ENCODE measurements around the gene MED25. TPM values are rescaled to one million over a fixed set of nuclear protein-coding genes. Genes with fewer than 3 reads are reported as not detected.

Gene MED25
- polyA plus RNA-seq, 3 donors: 21.8 to 38.8 (median 22.4) TPM

DNA sequence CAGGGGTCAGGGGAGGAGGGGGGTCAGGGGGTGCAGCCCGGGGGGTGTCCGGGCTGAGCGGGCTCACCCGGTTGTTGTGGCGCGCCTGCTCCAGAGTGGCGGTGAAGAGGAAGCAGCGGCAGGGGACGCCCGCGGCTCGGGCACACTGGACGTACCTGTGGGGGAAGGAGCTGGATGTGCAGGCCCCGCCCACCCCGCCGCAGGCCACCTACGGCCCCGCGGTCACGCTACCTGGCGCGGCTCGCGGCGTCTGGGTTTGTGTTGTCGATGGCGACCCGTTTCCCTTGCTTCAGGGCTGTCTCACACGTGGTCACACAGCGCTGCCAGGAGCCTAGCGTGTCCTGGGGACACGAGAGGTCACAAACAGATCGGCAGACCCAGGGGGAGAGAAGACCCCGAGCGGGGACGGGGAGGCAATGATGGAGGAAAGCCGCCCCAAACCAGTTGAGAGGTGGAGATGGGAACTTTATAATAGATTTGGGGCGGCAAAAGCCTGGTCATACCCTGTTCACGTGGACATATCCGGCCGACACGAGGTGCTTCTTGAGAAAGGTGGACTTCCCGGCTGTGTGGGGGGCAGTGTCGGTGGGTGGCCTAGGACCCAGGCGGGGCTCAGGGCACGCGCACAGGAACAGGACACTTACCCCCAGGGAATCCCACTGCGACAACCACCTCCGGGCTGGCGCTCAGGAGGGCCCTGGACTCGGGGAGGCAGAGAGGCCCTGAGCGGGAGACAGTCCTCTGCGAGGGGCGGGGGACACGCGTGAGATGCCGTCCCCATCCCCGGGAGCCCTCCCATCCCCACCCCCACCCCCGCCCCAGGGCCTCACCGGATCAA is 43.7 kb downstream of the MED25 start:
- WGBS, 3 donors: 86 to 87% (median 87%) methylated on average over 58 to 60 of the region's 60 CpGs

GRCh38 chr19:49862391-49863253 is 44.5 kb downstream of the MED25 start:
- no peak overlapping the region for H3K27ac ChIP-seq (ENCODE audit: low read depth, low read length)
- WGBS, 3 donors: 81 to 89% (median 87%) methylated on average over 41 to 49 of the region's 49 CpGs

More for the DNA sequence above, 43.7 kb downstream of the MED25 start:
- H3K27ac ChIP-seq (ENCODE audit: low read depth, low read length): no peak overlapping the region

DNA sequence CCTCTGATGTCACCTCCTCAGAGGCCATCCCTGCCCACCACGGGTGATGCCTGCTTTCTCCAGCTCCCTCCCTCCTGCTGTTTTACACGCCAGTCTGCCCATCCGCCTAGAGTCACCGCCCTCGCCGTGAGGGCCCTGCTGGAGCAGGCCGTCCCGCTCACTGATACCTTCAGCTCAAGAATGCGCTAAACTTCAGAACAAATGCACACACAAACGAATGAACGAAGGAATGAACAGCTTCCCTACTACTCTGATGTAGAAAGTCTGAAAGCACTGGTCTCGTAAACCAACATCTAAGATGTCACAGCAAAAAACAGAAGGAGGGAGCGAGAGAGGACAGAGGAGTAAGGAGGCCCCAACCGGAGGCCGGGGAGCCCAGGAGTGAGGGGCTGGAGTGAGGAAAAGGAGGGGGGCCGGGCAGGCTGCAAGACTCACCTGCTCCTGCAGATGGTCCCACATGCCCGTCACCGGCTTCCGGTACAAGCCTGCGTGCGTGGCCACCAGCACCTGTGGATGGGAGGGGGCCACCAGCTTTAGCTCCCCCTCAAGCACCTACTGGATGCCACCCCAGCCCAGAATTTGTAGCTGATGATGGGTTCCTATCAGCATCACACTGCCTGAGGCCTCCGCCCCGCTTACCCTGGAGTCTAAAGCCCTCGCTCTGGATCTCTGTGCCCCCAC is 45.3 kb downstream of the MED25 start:
- no peak overlapping the region for H3K27ac ChIP-seq (ENCODE audit: low read depth, low read length)
- WGBS, 3 donors: 92 to 95% (median 94%) methylated on average over 20 to 24 of the region's 24 CpGs

GRCh38 chr19:49863935-49864320 is 45.8 kb downstream of the MED25 start:
- 83 to 95% (median 92%) methylated on average over 17 of the region's 17 CpGs for WGBS, 3 donors
- no peak overlapping the region for H3K27ac ChIP-seq (ENCODE audit: low read depth, low read length)

- no peak overlapping the region for H3K27ac ChIP-seq (ENCODE audit: low read depth, low read length)
- 85 to 91% (median 89%) methylated on average over 13 of the region's 13 CpGs for WGBS, 3 donors
These were observed 46.8 kb downstream of the MED25 start for GRCh38 chr19:49864890-49865289.

GRCh38 chr19:49866933-49867782 is 49.1 kb downstream of the MED25 start, which contains the start of gene PNKP:
TSS of gene PNKP (minus strand) at chr19:49867576. CDS start at chr19:49867204, 372 bp downstream.
- H3K27ac ChIP-seq (ENCODE audit: low read depth, low read length): peak within 1 kb of the TSS; percentile 74
- WGBS, 3 donors: 0% methylated on average over 62 to 65 of the region's 65 CpGs

GRCh38 chr19:49869009-49869483 is 51.0 kb downstream of the MED25 start:
- 0 to 2% (median 0%) methylated on average over 15 of the region's 15 CpGs for WGBS, 3 donors

GRCh38 chr19:49869484-49870308 is 51.6 kb downstream of the MED25 start:
- WGBS, 3 donors: 1% methylated on average over 56 to 67 of the region's 67 CpGs

More at GRCh38 chr19:49869009-49869483, 51.0 kb downstream of the MED25 start:
- H3K27ac ChIP-seq (ENCODE audit: low read depth, low read length): peak overlapping the region; percentile 84

DNA sequence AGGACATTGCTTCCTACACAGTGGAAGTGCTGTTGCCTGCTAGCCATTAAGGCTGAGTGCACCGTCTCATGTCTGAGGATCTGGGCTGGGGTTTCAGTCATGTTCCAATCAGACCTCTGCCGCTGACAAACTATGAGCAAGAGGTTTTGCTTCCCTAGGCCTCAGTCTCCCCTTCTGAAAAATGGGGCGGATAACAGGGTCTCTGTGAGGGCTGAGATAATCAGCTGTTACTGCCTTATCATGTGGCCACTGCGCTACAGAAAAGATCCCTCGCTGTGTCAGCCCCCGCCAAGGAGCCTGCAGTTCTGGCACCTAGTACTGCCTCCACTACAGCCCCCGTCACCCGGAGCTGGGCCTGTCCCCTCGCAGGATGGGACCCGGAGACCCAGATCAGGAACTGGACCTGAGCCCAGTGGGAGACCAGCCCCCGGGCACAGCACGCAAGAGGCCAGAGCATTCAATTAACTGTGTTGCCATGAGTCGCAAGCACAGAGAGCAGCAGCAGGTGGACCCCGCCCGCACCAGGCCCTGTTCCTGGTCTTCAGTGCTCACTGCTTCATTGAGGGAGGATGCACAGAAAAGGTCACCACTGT is 52.3 kb downstream of the MED25 start:
- WGBS, 3 donors: 71 to 82% (median 77%) methylated on average over 15 of the region's 15 CpGs
- H3K27ac ChIP-seq (ENCODE audit: low read depth, low read length): peak overlapping the region; percentile 18

More at GRCh38 chr19:49869484-49870308, 51.6 kb downstream of the MED25 start:
- peak overlapping the region; percentile 18 for H3K27ac ChIP-seq (ENCODE audit: low read depth, low read length)

DNA sequence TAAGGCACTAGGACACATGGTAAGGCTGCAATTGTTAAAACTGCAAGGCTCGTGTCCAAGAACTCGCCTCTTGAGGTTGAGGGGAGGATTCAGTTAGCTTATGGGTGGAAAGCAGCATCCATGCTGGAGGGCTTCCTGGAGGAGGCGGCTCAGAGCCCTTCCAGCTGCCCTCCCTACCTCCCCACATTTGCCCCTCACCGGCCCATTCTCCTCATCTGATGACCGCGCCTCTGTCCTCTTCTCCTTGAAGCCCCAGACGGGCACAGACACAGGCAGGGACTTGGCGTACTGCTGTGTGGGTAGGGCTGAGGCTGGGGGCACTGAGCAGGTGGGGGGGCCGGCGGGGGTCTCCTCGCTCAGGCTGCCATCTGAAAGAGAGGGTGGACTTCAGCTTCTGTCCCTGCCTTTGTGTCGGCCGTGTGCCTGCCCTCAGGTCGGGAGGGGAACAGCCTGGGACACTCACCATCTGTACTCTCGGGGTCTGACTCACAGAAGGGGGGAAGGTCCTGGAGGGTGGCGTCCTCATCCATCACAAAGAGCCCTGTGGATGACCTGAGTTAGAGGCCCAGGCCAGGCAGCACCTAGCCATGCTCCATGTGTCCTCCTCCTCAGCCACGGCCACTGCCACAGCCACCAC is 53.4 kb downstream of the MED25 start:
- H3K27ac ChIP-seq (ENCODE audit: low read depth, low read length): no peak overlapping the region
- WGBS, 3 donors: 87 to 89% (median 88%) methylated on average over 17 of the region's 17 CpGs

DNA sequence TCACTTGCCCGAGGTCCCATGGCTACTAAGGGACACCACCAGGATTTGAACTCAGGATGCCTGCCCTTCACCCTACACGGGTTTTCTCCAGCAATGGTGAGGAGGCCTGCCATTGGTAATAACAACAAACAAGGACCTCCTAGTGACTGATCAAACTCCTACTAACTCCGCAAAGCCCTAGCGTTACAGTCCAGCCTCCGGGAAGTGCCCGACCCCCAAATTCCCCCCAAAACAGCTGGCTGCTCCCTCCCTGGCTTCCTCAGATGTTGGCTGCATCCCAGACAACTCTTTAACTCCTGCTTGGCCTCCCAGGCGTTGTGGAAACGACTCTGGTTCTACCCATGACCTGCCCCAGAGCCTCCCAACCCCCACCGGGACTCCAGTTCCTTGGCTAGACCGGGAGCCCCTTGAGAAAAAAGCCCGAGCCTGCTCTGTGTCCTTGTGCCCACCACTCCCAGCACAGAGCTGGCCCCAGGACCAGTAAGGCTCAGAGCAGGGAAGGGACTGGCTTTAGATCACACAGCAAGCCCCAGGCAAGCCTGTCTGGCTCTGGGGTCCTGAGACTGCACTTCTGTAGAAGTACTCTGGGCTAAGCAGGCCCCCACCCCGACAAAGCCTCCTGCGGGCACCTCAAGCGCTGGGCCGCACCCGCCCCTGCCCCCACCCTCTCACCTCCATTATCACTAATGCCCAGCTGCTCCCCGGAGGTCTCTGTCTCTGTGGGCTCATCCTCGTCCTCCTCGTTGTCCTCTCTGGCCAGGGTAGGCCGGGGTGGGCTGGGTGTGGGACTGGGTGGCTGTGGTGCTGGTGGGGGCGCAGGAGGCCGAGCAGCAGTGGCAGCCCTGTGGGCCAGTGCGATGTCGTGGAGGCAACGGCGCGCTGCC is 54.4 kb downstream of the MED25 start:
- 85% methylated on average over 27 of the region's 27 CpGs for WGBS, 3 donors
- no peak overlapping the region for H3K27ac ChIP-seq (ENCODE audit: low read depth, low read length)

DNA sequence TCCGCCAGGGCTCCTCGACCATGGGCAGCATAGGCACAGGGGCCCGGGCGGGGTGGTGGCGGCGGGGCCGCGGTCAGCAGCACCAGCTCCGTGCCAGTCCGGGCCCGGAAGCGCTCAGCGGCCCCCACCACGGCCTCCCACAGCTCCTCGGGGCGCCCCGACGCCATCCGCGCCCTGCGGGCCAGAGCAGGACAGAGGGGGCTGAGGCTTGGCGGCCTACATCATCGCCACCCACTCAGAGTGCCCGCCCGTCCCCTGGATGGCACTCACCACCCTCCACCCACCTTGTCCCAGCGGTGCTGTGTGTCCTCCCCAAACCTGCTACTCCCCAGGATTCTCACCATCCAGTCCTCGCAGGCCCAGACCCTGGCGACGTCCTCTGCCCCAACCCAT is 55.0 kb downstream of the MED25 start:
- WGBS, 3 donors: 92 to 94% (median 92%) methylated on average over 6 to 29 of the region's 29 CpGs
- no peak overlapping the region for H3K27ac ChIP-seq (ENCODE audit: low read depth, low read length)

DNA sequence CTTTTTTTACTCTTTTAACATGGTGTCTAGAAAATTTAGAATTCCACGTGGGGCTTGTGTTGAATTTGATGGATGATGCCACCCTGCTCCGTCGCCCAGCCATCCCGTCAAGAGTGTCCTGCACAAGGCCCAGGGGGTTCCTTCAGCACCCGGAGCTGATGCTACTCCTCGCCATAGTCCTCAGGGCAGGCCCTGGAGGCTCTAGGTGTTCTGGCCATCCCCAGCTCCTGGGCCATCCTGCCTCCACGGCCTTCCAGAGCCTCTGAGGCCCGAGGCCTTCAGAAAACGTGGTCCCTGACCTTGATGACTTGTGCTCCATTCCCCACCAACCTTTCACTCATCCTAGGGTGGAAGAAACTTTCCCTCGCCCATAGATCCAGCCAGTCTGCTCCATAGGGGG is 55.7 kb downstream of the MED25 start:
- WGBS, 3 donors: 76 to 89% (median 88%) methylated on average over 10 of the region's 10 CpGs
- no peak overlapping the region for H3K27ac ChIP-seq (ENCODE audit: low read depth, low read length)

- 90 to 94% (median 92%) methylated on average over 11 of the region's 11 CpGs for WGBS, 3 donors
- H3K27ac ChIP-seq (ENCODE audit: low read depth, low read length): no peak overlapping the region
These were observed 56.5 kb downstream of the MED25 start for GRCh38 chr19:49874503-49875157.

DNA sequence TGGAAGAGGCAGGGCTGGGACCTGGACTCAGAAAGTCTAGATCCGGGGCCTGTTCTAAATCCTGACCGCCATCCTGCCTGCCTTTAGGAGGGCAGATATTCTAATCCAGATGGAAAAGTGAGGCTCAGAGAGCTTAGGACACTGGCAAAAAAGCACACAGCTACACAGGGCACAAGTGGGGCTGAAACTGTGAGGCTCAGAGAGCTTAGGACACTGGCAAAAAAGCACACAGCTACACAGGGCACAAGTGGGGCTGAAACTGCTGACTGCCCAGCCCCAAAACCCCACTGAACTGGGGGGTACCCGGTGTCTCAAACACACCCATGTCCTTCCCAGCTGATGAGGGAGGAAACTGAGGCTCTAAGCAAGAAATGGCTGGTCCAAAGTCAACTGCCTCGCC is 57.1 kb downstream of the MED25 start:
- WGBS, 3 donors: 83 to 89% (median 89%) methylated on average over 4 of the region's 4 CpGs
- no peak overlapping the region for H3K27ac ChIP-seq (ENCODE audit: low read depth, low read length)
